GM19193 (cell line): ENCODE data around the gene ACR.

ENCODE experiments used
- POLR2A ChIP-seq: IDR thresholded peaks from 4 replicates; pipeline ENCODE4 v1.6.1; 2011; ENCODE audit not compliant: insufficient read depth, insufficient read length; ENCODE audit errors: extremely low read depth

The ACR gene

GRCh38 chr22:50721257-50721844 is 16.7 kb upstream of the ACR start:
- TF ChIP-seq POLR2A, result no peak

GRCh38 chr22:50722048-50722701 is 15.8 kb upstream of the ACR start:
- TF ChIP-seq POLR2A, result no peak

GRCh38 chr22:50722716-50723428 is 15.1 kb upstream of the ACR start:
- no peak for TF ChIP-seq POLR2A

GRCh38 chr22:50723991-50724390 is 14.0 kb upstream of the ACR start:
- TF ChIP-seq POLR2A, result no peak

GRCh38 chr22:50724616-50725015 is 13.4 kb upstream of the ACR start:
- TF ChIP-seq POLR2A, result no peak

- TF ChIP-seq POLR2A, result no peak
Measured at GRCh38 chr22:50725597-50725996, 12.4 kb upstream of the ACR start.

- no peak for TF ChIP-seq POLR2A
Measured at GRCh38 chr22:50726643-50727340, 11.2 kb upstream of the ACR start.

- TF ChIP-seq POLR2A, result no peak
Measured at GRCh38 chr22:50727678-50728522, 10.1 kb upstream of the ACR start.

GRCh38 chr22:50728523-50728931 is 9.5 kb upstream of the ACR start:
- TF ChIP-seq POLR2A, result no peak

- no peak for TF ChIP-seq POLR2A
Measured at GRCh38 chr22:50729391-50730012, 8.5 kb upstream of the ACR start.

- TF ChIP-seq POLR2A, result no peak
Measured at GRCh38 chr22:50730013-50730891, 7.8 kb upstream of the ACR start.

GRCh38 chr22:50730941-50731661 is 6.9 kb upstream of the ACR start:
- TF ChIP-seq POLR2A, result no peak
